ENCODE data around the gene MYO1B. TPM values are rescaled to one million over a fixed set of nuclear protein-coding genes. Genes with fewer than 3 reads are reported as not detected.

MYO1B gene
- total RNA-seq, 1 donor from 2014 or later, result 16.2 TPM

- intact Hi-C loops (cut with micrococcal nuclease), result no loop called here
- DNase-seq, result no peak
- Histone ChIP-seq H3K4me1 (peaks cover 83% of the 10 kb centered on the region), H3K27me3 (ENCODE audit: low read depth) (no peaks in the 10 kb centered on the region), H3K27ac (replicated peaks) (peak overlapping the region; percentile 70), H3K36me3 (no peaks in the 10 kb centered on the region), H3K9me3 (replicated peaks) (no peaks in the 10 kb centered on the region), H3K4me3 (no peak overlapping the region)
- TF ChIP-seq CTCF (IDR thresholded peaks at IDR 0.05; ENCODE audit: borderline replicate concordance), result no peak
These were observed 25.3 kb downstream of the MYO1B start for GRCh38 chr2:191270306-191271161.

- Histone ChIP-seq H3K27me3 (ENCODE audit: low read depth) (no peaks in the 10 kb centered on the region), H3K27ac (replicated peaks) (peak overlapping the region; percentile 70), H3K9me3 (replicated peaks) (no peaks in the 10 kb centered on the region), H3K4me1 (peaks cover 68% of the 10 kb centered on the region), H3K4me3 (no peak overlapping the region), H3K36me3 (peaks cover 4% of the 10 kb centered on the region)
- DNase-seq, result no peak
- no peak for TF ChIP-seq CTCF (IDR thresholded peaks at IDR 0.05; ENCODE audit: borderline replicate concordance)
- intact Hi-C loops (cut with micrococcal nuclease), result no loop called here
These were observed 26.9 kb downstream of the MYO1B start for GRCh38 chr2:191272064-191272463.

- H3K4me1 ChIP-seq, result peaks cover 55% of the 10 kb centered on the region
- intact Hi-C loops (cut with micrococcal nuclease), result no loop called here
- H3K9me3 ChIP-seq (replicated peaks), result no peaks in the 10 kb centered on the region
- no peak overlapping the region for H3K27ac ChIP-seq (replicated peaks)
- no peak overlapping the region for H3K4me3 ChIP-seq
- peaks cover 20% of the 10 kb centered on the region for H3K36me3 ChIP-seq
- TF ChIP-seq CTCF (IDR thresholded peaks at IDR 0.05; ENCODE audit: borderline replicate concordance), result no peak
- no peaks in the 10 kb centered on the region for H3K27me3 ChIP-seq (ENCODE audit: low read depth)
- no peak for DNase-seq
These were observed 29.2 kb downstream of the MYO1B start for GRCh38 chr2:191274413-191274815.

- TF ChIP-seq CTCF (IDR thresholded peaks at IDR 0.05; ENCODE audit: borderline replicate concordance), result no peak
- H3K27ac ChIP-seq (replicated peaks), result no peak overlapping the region
- H3K9me3 ChIP-seq (replicated peaks), result no peaks in the 10 kb centered on the region
- no peak overlapping the region for H3K4me3 ChIP-seq
- intact Hi-C loops (cut with micrococcal nuclease), result no loop called here
- DNase-seq, result no peak
- no peaks in the 10 kb centered on the region for H3K27me3 ChIP-seq (ENCODE audit: low read depth)
- peaks cover 45% of the 10 kb centered on the region for H3K4me1 ChIP-seq
- peaks cover 20% of the 10 kb centered on the region for H3K36me3 ChIP-seq
These were observed 31.7 kb downstream of the MYO1B start for GRCh38 chr2:191276792-191277465.

- intact Hi-C loops (cut with micrococcal nuclease), result no loop called here
- Histone ChIP-seq H3K9me3 (replicated peaks) (no peaks in the 10 kb centered on the region), H3K4me1 (peaks cover 27% of the 10 kb centered on the region), H3K36me3 (peaks cover 23% of the 10 kb centered on the region), H3K27ac (replicated peaks) (no peak overlapping the region), H3K4me3 (no peak overlapping the region), H3K27me3 (ENCODE audit: low read depth) (no peaks in the 10 kb centered on the region)
- DNase-seq, result no peak
- no peak for TF ChIP-seq CTCF (IDR thresholded peaks at IDR 0.05; ENCODE audit: borderline replicate concordance)
These were observed 35.1 kb downstream of the MYO1B start for GRCh38 chr2:191280290-191280689.
